H1 (cell line): Measurements from ENCODE around the gene GRIN2B.

ENCODE experiments used
- ATF3 ChIP-seq: IDR thresholded peaks from 2 replicates; pipeline ENCODE4 v1.6.1; 2011; ENCODE audit warnings: low read depth, mild to moderate bottlenecking, low read length; ENCODE audit not compliant: insufficient read depth
- CHD2 ChIP-seq: IDR thresholded peaks from 2 replicates; pipeline ENCODE4 v1.6.1; 2012; ENCODE audit warnings: low read length, improper control_type of control experiment
- CTCF ChIP-seq, 3 experiments: IDR thresholded peaks; 1 replicate in 2 of 3; 2 replicates in 1 of 3; pipeline versions ENCODE4 v1.5.1 to v1.6.1; 2011; ENCODE audit warnings: low read length in 3 of 3, mild to moderate bottlenecking in 3 of 3, inconsistent platforms in 2 of 3, low read depth in 1 of 3, moderate library complexity in 1 of 3; ENCODE audit not compliant: insufficient read depth in 1 of 3; ENCODE audit errors: control extremely low read depth in 1 of 3
- EZH2 ChIP-seq: fragments of 200-600 bp; sonication (generic); IDR thresholded peaks from 2 replicates; pipeline ENCODE4 v1.7.1; 2012; ENCODE audit warnings: low read depth, mild to moderate bottlenecking, moderate library complexity, low read length, inconsistent platforms; ENCODE audit not compliant: severe bottlenecking
- GABPA ChIP-seq: IDR thresholded peaks from 2 replicates; pipeline ENCODE4 v1.6.1; 2011; ENCODE audit warnings: mild to moderate bottlenecking, low read length, moderate library complexity, borderline replicate concordance; ENCODE audit not compliant: insufficient read depth
- MAFK ChIP-seq: IDR thresholded peaks from 2 replicates; pipeline ENCODE4 v1.6.1; 2012; ENCODE audit warnings: low read depth, mild to moderate bottlenecking, improper control_type of control experiment, low read length
- RFX5 ChIP-seq: IDR thresholded peaks from 2 replicates; pipeline ENCODE4 v1.6.1; 2011; ENCODE audit warnings: low read depth, low read length, improper control_type of control experiment, borderline replicate concordance

- no peak for TF ChIP-seq RFX5
- no peak for TF ChIP-seq GABPA
- no peak for TF ChIP-seq CTCF (IDR thresholded peaks at IDR 0.05; ENCODE audit: control extremely low read depth in 1 of 3, insufficient read depth in 1 of 3, low read depth in 1 of 3, low read length in 3 of 3)
- TF ChIP-seq ATF3: no peak
- no peak for TF ChIP-seq CHD2
- TF ChIP-seq MAFK: no peak
- TF ChIP-seq EZH2: no peak
These were observed 4.6 kb upstream of the GRIN2B start for GRCh38 chr12:13986031-13986430.
